Fibroblast of skin of abdomen (primary cell): Measurements from ENCODE around the gene MYORG. TPM values are rescaled to one million over a fixed set of nuclear protein-coding genes. Genes with fewer than 3 reads are reported as not detected.

Experiments used
- DNase-seq: peaks from one replicate; pipeline ENCODE4 v3.0.0-alpha.2; 2013
- polyA plus RNA-seq, 2 experiments: library from polyadenylated mRNA; unstranded; fragments of 120-200 nt; gene quantifications; one replicate each; pipeline ENCODE4 v1.2.1, GENCODE V29; 2013; ENCODE audit not compliant: insufficient read length in 2 of 2

MYORG gene
- polyA plus RNA-seq (2013, experiment 1 of 2; ENCODE audit: insufficient read length): 0.95 TPM
- polyA plus RNA-seq (2013, experiment 2 of 2; ENCODE audit: insufficient read length): 1.1 TPM

- peak; percentile 76 for DNase-seq
Measured at GRCh38 chr9:34376596-34377403, at the start of gene MYORG. MYORG (minus strand) TSS chr9:34376898; CDS start chr9:34372943, 3,955 bp downstream.

- DNase-seq: no peak
Measured at GRCh38 chr9:34419716-34420504, 43.2 kb upstream of the MYORG start.

DNA sequence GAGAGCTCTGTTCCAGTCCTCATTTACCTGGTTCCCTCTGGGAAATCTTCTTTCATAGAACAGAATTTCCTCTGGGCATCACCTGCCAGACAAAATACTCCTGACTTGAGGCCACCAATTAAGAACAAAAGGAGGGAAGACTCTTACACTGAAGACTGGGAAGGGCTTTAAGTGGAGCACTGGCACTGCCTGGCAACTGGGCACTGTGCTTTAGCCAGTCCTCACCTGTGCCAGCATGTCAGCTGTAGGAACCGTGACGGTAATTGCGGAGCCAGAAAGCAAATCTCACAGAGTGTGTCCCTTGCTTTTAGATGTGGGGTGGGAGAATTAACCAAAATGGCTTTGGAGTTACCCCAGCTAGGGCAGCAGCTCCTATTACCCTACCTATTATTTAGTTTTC lies 41.0 kb upstream of the MYORG start:
- DNase-seq: no peak

DNA sequence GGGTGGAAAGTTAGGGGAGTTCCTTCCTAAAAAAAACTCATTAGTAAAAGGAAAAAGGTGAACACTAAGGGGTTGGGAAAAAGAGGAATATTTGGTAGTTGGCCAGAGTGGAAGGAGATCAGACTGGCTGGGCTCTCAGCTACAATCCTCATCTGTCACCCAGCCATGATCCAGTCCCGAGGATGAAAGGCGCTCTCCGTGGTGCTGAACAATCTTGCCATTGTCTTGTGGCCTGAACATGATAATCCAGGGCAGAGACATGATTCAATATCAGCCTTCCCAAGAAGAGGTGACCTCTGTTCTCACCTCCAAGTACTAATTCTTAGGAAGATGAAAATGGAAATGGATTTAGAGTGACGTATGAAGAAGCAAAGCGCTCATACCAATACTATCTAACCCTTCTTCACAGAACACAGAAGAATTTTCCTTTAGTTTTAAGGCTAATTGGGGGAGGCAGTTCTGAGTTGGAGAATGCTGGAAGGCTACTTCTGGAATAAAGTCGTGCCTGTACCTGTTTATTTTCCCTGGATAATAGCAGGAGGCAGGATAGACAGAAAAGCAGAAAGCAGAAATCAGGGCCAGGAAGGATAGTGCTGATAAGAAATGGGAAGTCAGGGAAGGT lies 36.6 kb upstream of the MYORG start:
- peak; percentile 52 for DNase-seq

GRCh38 chr9:34412336-34412735 lies 35.6 kb upstream of the MYORG start:
- DNase-seq: no peak

GRCh38 chr9:34409154-34409553 lies 32.5 kb upstream of the MYORG start:
- DNase-seq: no peak

DNA sequence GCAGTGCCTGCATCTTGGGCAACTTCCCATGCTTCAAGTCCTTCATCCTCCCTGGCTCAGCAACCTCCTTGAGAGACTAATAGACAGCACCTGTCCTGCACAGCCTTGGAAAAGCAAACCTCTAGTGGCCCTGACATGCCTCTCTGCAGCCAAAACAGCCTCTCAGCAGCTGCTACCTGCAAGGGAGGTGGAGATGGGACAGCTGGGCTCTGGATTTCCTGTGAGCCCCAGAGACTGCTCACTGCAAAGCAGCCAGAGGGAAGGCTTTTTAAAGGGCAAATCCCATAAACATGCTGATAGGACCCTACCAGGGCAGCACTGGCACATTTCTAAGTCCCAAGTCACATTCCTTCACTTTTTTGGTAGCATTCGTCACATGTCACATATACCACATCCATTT lies 31.5 kb upstream of the MYORG start:
- no peak for DNase-seq

DNA sequence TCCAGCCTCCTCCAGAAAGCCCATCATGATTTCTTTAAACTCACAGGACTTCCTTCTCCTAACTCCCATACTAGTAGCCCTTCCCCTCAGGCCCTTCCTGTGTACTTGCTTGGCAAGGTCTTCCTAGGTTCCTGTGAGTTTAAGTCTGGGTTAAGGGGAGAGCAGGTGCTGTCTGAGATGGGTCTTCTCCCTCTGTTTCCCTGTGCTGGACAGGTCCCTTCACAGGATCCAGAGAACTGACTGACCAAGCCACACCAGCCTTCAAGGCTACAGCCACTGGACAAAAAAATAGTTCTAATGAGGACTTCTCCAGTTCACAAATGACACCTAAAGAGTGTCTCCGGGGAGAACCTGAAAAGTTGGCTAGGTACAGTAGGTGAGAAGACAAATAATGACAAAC lies 29.5 kb upstream of the MYORG start:
- DNase-seq: no peak

GRCh38 chr9:34405719-34406118 lies 29.0 kb upstream of the MYORG start:
- DNase-seq: peak; percentile 33

DNA sequence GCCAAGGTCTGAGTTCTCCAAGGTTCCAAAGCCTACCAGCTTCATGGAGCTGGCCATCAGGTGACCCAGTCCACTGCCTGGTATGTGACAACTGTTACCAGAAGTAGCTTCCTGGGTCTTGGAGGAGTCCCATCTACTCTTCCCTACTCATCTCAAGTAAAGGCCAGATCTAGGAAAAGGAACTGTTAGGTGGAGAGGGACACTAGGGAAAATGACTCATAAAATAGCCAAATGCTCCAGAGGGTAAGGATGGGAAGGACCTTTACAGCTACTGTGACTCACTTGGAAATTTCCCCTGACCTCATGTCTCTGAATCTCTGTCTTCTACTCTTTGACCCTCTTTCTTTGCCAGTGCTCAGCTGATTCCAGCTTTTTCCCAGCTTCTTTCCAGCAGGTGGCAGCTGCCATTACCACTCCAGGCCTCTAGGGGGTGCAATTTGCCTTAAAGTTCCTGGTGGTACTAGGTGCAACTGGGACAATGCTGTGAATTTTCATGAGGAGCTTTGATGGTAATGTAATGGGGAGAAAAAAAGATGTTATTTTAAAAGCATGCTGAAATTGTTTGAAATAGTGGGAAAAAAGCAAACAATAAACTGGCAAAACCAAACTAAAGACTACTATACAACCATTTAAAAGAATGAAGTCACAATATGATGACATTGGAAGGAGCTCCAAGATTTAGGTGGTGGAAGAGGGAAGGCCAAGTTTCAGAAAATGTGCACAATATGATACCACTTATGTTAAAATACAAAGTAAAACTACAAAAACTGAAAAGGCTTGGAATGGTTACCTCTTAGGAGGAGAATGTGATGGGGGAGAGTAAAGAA lies 27.1 kb upstream of the MYORG start:
- DNase-seq: peak; percentile 51

GRCh38 chr9:34400686-34401602 lies 24.2 kb upstream of the MYORG start:
- no peak for DNase-seq

DNA sequence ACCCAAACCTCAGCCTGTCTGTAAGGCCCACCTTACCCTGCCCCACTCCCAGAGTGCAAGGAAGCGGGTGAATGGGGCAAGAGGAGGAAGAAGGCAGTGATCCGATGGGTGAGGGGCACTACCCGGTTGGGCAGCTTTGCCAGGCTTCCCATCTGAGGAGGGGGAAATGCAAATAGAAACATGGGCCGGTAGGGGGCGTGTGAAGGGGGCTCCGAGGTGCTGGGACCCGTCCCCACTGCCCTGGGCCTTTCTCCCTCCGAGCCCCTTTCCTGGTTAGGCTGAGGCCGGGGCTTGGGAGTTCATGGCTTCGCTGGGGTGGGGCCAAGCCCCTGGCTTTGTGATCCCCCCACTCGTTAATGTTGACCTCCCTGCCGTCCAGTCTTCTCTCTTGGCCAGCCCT lies 23.6 kb upstream of the MYORG start:
- DNase-seq: no peak

GRCh38 chr9:34399729-34400128 lies 23.0 kb upstream of the MYORG start:
- no peak for DNase-seq

DNA sequence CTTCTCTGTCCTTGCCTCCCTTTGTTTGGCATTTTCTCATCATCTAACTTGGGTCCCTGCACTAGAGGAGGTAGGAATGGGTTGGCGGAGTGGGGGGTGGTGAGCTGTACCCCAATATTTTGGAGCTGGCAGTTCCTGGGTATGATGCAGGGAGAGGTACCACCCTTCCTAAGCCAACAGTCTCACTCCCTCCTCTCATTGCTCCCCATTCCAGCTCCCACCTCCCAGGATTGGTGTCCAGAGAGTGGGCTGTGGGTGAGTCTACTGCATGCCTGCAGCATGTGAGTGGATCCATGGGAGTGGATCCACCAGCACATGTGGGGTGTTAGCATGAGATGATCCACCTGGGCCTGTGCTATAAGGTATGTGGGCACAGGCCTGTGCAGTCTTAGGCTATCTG lies 22.2 kb upstream of the MYORG start:
- no peak for DNase-seq

DNA sequence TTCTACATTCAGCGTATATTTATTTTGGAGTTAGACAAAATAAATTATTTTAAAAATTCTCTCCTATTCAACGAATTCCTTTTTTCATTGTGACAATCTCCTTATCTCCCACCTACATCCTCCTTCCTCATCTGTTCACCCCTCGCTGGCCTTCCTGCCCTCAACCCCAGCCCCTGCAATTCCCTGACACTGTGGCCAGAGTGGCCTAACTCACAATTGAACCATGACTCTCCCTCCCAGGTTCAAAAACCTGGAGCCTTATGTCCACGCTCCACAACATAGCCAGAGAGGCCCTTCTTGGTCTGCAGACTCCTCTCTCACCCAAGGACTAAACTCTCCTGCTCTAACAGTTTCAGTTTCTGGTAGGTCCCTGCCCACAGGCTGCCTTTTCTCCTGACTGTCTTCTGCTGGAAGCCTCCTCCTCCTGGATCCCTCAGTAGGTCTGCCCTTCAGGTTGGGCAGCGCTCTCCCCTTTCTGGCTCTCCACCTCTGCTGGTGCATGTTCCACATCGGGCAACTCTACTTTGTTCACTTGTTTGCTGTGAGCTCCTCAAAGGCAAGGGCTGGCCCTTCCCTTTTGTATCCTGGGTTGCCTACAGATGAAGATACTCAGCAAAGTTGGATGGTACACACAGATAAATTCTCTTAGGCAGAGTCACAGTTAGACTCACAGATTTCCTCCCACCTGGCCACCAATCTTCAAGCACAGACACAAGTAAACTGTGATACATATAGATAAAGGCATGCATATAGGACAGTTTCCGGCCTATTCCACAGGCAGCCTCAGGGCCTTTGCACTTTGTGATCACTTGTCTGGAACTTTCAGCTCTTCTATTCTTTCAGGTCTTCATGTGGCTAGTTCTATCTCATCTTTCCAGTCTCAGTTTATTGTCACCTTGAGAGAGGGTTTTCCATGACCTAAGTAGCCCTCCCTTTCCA lies 19.8 kb upstream of the MYORG start:
- DNase-seq: no peak

DNA sequence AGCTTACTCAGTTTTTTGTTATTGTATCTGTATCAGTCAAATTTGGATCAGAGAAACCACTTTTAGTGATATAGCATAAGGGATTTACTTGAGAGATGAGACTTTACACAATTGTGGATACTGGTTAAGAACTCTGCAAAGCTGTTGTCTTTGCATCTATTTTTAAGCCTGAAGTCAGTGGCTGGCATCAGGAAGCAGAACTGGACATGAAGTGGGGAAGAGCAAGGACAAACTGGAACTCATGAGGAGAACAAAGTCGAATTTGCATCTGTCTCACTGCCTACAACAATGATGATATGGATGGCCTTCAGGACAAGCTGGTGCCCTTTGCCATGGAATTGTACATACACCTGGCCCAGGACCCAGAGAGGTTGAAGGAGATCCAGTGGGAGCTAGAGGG lies 15.8 kb upstream of the MYORG start:
- DNase-seq: no peak

GRCh38 chr9:34387239-34387638 lies 10.5 kb upstream of the MYORG start:
- no peak for DNase-seq

- no peak for DNase-seq
Measured at GRCh38 chr9:34386656-34387055, 10.0 kb upstream of the MYORG start.

DNA sequence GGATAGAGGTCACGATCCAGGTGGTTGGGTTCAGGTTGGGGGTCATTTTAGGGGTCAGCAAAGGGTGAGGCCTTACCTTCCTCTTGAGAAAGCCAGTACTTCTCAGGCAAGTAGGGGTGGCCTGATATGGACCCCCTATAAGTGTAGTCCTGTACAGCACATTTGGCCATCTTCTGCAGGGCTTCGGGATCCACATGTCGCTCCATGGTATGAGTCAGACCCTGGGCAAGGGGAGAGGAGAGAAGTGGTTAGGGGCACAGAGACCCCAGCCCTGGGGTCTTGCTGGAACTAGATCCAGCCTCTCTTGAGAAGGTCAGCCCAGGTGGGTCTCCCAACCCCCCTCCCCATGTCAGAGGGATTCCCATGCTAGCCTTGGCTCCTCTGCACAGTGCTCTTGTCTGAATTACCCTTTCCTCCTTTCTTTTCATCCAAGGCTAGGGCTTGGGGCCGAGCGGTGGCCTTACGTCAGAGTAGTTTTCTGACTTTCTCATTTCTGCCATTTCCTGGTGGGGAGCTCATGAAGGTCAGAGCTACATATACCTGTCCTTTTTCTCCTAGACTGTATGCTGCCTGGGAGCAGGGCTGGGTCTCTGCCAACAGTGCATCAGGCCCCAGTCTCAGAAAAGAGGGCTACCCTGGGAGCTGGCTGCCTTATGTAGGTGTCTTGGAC lies 9.0 kb upstream of the MYORG start:
- no peak for DNase-seq
